A549 (cell line): Measurements from ENCODE around the gene SUGCT. TPM values are rescaled to one million over a fixed set of nuclear protein-coding genes. Genes with fewer than 3 reads are reported as not detected.

Source experiments
- ATAC-seq, 2 experiments: fragments of 200-7000 bp in 1 of 2; fragments of >200 bp in 1 of 2; cut with Nextera tagmentation in 1 of 2; cut with Tn5 transposase in 1 of 2; 3 replicates each; pipeline versions ENCODE4 v1.8.0 to v1.9.1; 2018 to 2020; ENCODE audit warnings: mild to moderate bottlenecking in 1 of 2, moderate library complexity in 1 of 2
- CTCF ChIA-PET: fragments of 300-600 bp; sonication (Branson Sonifier 250); formaldehyde crosslinking; extraction: SDS; loops from one replicate; lab custom pipeline; 2021; ENCODE audit warnings: antibody characterized with exemption, inconsistent platforms; lab: Yijun Ruan, JAX
- POLR2A ChIA-PET: fragments of 350-600 bp; formaldehyde crosslinking; extraction: SDS; loops from one replicate; lab custom pipeline; 2021; ENCODE audit warnings: antibody characterized with exemption, inconsistent platforms; lab: Yijun Ruan, JAX
- DNase-seq, 2 experiments: peaks; one replicate each; pipeline versions ENCODE4 v3.0.0 to v3.0.0-alpha.2; 2011 to 2016; ENCODE audit warnings: low read depth in 1 of 2, low spot score in 1 of 2
- FAIRE-seq: peaks from 2 replicates; lab custom pipeline; 2011; peaks lifted over from hg19 to GRCh38; lab: Jason Lieb, UNC
- H3K27ac ChIP-seq, 2 experiments: fragments of >200 bp; sonication (Bioruptor Twin); formaldehyde crosslinking; 3 replicates each; pipeline ENCODE4 v1.5.1; 2016 to 2017
- H3K4me1 ChIP-seq: fragments of >200 bp; sonication (Bioruptor Twin); formaldehyde crosslinking; 3 replicates; pipeline ENCODE4 v1.6.1; 2016
- H3K4me2 ChIP-seq: fragments of >200 bp; sonication (Bioruptor Twin); formaldehyde crosslinking; 3 replicates; pipeline ENCODE4 v1.6.1; 2016
- H3K4me3 ChIP-seq: fragments of >200 bp; sonication (Bioruptor Twin); formaldehyde crosslinking; 3 replicates; pipeline ENCODE4 v1.5.1; 2016
- H3K9me3 ChIP-seq: fragments of >200 bp; sonication (Bioruptor Twin); formaldehyde crosslinking; 3 replicates; pipeline ENCODE4 v1.6.1; 2016
- BCL3 ChIP-seq: fragments of >200 bp; sonication (Bioruptor Twin); formaldehyde crosslinking; IDR thresholded peaks from 3 replicates; pipeline ENCODE4 v1.6.1; 2016
- BHLHE40 ChIP-seq: IDR thresholded peaks from 2 replicates; pipeline ENCODE4 v1.6.1; 2012; ENCODE audit warnings: low read depth, low read length, inconsistent platforms
- CBX8 ChIP-seq: fragments of 200-600 bp; sonication (generic); IDR thresholded peaks from 2 replicates; pipeline ENCODE4 v1.6.1; 2016
- E2F6 ChIP-seq: IDR thresholded peaks from 2 replicates; pipeline ENCODE4 v1.6.1; 2012; ENCODE audit warnings: low read depth, borderline replicate concordance
- ELK1 ChIP-seq: fragments of 150-350 bp; IDR thresholded peaks from 2 replicates; pipeline ENCODE4 v1.6.1; 2014; ENCODE audit warnings: low read depth, mild to moderate bottlenecking, low read length
- HOXB13 ChIP-seq: fragments of 250-450 bp; sonication (Bioruptor Pico); IDR thresholded peaks from 2 replicates; pipeline ENCODE4 v1.5.0; 2020; ENCODE audit warnings: low read depth, mild to moderate bottlenecking, moderate library complexity
- KDM1A ChIP-seq: fragments of 200-600 bp; sonication (generic); IDR thresholded peaks from 2 replicates; pipeline ENCODE4 v1.6.1; 2016; ENCODE audit warnings: low read depth, mild to moderate bottlenecking
- MAFK ChIP-seq: fragments of 450-650 bp; IDR thresholded peaks from 2 replicates; pipeline ENCODE4 v1.6.1; 2014; ENCODE audit not compliant: partially characterized antibody
- PHF8 ChIP-seq: fragments of 200-600 bp; sonication (generic); IDR thresholded peaks from 2 replicates; pipeline ENCODE4 v1.6.1; 2016; ENCODE audit warnings: low read depth, mild to moderate bottlenecking, antibody characterized with exemption, moderate library complexity, borderline replicate concordance
- RARB ChIP-seq: fragments of 250-450 bp; sonication (Bioruptor Pico); IDR thresholded peaks from 2 replicates; pipeline ENCODE4 v1.8.0; 2021; ENCODE audit warnings: mild to moderate bottlenecking, moderate library complexity
- REST ChIP-seq: fragments of 200-600 bp; sonication (generic); IDR thresholded peaks from 2 replicates; pipeline ENCODE4 v1.6.1; 2016; ENCODE audit warnings: antibody characterized with exemption, mild to moderate bottlenecking, moderate library complexity
- SMC3 ChIP-seq: fragments of >200 bp; sonication (Bioruptor Twin); formaldehyde crosslinking; IDR thresholded peaks from 3 replicates; pipeline ENCODE4 v1.6.1; 2018; ENCODE audit warnings: inconsistent platforms
- TP53 ChIP-seq: fragments of 250-450 bp; sonication (Bioruptor Pico); IDR thresholded peaks from 2 replicates; pipeline ENCODE4 v1.5.0; 2021; ENCODE audit warnings: mild to moderate bottlenecking, moderate library complexity
- ZSCAN20 ChIP-seq: fragments of 250-450 bp; sonication (Bioruptor Pico); IDR thresholded peaks from 2 replicates; pipeline ENCODE4 v1.8.0; 2022; ENCODE audit warnings: mild to moderate bottlenecking, moderate library complexity
- WGBS: methylation state at CpG from one replicate; pipeline ENCODE4 v1.1.6; 2017; ENCODE audit errors: missing lambda C conversion rate; 5-methylcytosine and 5-hydroxymethylcytosine counted together
- polyA plus RNA-seq, 4 experiments: library from polyadenylated mRNA; depleted of rRNA in 3 of 4; stranded (reverse); fragments of >200 nt; fragmentation: RNase III in 1 of 4; extraction: RNeasy Plus Mini Kit Qiagen cat#74134 plus additional on column Dnase treatment in 1 of 4; gene quantifications; 2 replicates in 3 of 4; 3 replicates in 1 of 4; pipeline ENCODE4 v1.2.3, GENCODE V29; 2011 to 2017

Gene SUGCT
- polyA plus RNA-seq, 2 of the 4 experiments (the other 2 are of a cell fraction), result 1.4 to 1.6 TPM

- H3K27ac ChIP-seq, result no peak overlapping the region
These were observed 663.8 kb downstream of the SUGCT start for GRCh38 chr7:40798613-40799012.

GRCh38 chr7:40799493-40800403 lies 664.9 kb downstream of the SUGCT start:
- H3K4me2 ChIP-seq, result no peak overlapping the region
- POLR2A ChIA-PET, result no interaction called here
- DNase-seq, result no peak
- no peak overlapping the region for H3K4me3 ChIP-seq
- no peak overlapping the region for H3K27ac ChIP-seq
- 6% methylated on average over 8 of the region's 8 CpGs for WGBS
- H3K9me3 ChIP-seq, result no peaks in the 10 kb centered on the region
- FAIRE-seq, result no peak
- CTCF ChIA-PET, result interaction anchor here (0.7 kb wide), 1 partner anchor 85 kb away, joined by 3 read pairs; no protein-coding TSS in a partner anchor
- no peaks in the 10 kb centered on the region for H3K4me1 ChIP-seq
- no peak for TF ChIP-seq CBX8
- TF ChIP-seq REST, result no peak
- no peak for TF ChIP-seq BHLHE40
- no peak for TF ChIP-seq KDM1A
- TF ChIP-seq ELK1, result no peak
- ATAC-seq, result no peak

More at GRCh38 chr7:40798613-40799012, 663.8 kb downstream of the SUGCT start:
- no peaks in the 10 kb centered on the region for H3K4me1 ChIP-seq
- H3K4me2 ChIP-seq, result no peak overlapping the region
- H3K9me3 ChIP-seq, result no peaks in the 10 kb centered on the region
- no peak for DNase-seq
- TF ChIP-seq MAFK (peak; percentile 74), PHF8 (no peak)
- ATAC-seq, result no peak
- no peak overlapping the region for H3K4me3 ChIP-seq
- ChIA-PET POLR2A (no interaction called here), CTCF (interaction anchor here (0.6 kb wide), 1 partner anchor 917 kb away, joined by 3 read pairs; no protein-coding TSS in a partner anchor)
- 26% methylated on average over 2 of the region's 2 CpGs for WGBS
- FAIRE-seq, result no peak

- H3K4me1 ChIP-seq, result no peaks in the 10 kb centered on the region
- FAIRE-seq (no peak), DNase-seq (no peak), ATAC-seq (no peak)
- TF ChIP-seq SMC3 (no peak), HOXB13 (no peak), TP53 (no peak), RARB (CRISPR knock-in tag) (no peak), ZSCAN20 (CRISPR knock-in tag) (no peak), BCL3 (no peak), E2F6 (no peak)
- H3K4me3 ChIP-seq, result no peak overlapping the region
- no peak overlapping the region for H3K4me2 ChIP-seq
- no peak overlapping the region for H3K27ac ChIP-seq
- ChIA-PET POLR2A (no interaction called here), CTCF (no interaction called here)
- H3K9me3 ChIP-seq, result no peaks in the 10 kb centered on the region
These were observed 666.0 kb downstream of the SUGCT start for GRCh38 chr7:40800771-40801170.
